Fibroblast of the conjunctiva (primary cell): ENCODE data around the gene BHLHE41.
A peak's percentile ranks its signal among the peaks of the same experiment; 100 is the strongest.

Source experiments
- DNase-seq: peaks from one replicate; pipeline ENCODE4 v3.0.0-alpha.2; 2010; ENCODE audit warnings: low read depth

Gene BHLHE41

DNA sequence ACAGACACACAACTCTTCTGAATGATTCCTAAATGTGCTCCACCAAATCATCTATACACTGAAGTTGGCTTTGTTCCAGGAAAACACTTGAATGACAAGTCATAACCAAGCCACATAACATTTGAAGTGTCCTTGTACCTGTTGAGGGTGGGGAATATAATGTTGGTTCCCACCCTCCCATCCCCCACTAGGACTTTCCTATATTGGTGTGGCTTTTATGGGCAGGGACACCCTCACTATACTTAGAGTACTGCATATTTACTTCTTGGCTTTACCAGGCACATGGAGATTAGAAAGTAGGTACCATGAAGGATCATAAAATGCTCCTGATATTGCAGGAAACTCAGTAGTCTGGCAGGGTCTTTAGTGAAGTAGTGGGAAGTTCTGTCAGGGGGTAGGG lies 9.7 kb upstream of the BHLHE41 start:
- no peak for DNase-seq

DNA sequence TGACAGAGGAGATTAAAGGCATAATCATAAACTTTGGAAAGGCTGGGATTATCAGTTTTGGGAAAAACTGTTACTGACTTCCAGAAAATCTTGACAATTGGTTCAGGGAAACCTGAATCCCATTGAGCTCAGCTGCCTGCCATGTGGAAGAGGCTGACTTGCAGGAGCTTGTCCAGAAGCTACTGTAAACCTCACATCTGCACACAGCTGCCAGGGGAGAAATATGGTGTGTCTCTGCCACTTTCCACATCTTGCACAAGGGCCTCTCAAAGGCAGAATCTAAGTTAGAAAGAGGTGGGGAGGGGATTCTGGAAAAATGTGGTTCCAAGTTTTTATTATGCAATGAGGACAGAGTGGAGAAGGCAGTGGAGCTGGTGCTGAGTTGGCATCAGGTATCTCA lies 8.7 kb upstream of the BHLHE41 start:
- no peak for DNase-seq

DNA sequence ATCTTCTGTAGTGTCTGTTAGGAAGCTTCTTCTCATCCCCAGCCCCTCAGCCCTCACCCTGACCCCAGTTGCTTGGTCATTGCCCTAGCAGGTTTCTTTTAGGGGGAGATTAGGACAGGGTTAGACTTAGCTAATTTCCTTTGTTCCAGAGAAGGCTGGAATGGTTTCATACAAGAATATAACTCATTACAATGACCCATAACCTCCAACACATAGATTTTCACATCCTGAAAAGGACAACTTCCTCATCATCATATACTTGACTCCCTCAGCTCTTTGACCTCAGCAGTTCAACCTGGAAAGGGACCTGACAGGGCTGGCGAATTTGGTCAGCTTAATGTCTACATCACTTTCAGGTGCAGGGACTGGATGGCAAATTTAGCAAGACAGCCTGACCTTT lies 8.0 kb upstream of the BHLHE41 start:
- no peak for DNase-seq

DNA sequence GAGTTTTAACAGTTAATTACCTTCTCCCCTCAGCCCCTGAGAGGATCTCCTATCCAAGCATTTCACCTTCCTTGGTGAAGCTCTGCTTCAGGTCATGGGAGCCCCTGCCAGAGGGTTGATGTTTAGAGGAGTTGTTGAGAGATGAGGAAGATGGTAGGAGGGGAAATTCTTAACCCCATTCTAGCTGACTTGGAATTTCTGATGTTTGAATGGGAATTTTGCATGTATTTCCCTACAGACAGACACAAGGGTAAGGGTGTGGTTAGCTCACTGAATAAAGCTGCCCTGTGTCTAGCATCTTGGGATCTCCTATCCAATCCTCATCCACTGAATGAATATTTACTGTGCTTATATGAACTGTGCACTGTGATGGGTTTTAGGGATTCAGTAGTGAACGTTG lies 7.1 kb upstream of the BHLHE41 start:
- DNase-seq, result no peak

DNA sequence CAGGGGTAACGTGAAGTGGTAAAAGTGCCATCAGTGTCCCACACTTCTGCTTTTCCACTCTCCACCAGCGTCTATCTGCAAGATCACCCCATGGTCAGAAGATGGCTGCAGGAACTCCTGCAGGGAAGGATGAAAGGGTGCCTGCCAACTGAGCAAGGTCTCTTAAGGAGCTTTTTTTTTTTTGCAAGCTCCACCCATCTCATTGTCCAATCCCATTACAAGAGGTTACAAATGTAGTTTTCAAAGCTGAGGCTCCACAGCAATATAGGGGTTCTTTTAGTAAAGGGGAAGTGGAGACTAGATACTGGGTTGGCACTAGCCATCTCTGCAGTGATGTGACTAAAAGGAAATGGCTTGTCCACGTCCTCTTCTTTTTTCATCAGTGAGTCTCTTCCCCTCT lies 5.9 kb upstream of the BHLHE41 start:
- no peak for DNase-seq

DNA sequence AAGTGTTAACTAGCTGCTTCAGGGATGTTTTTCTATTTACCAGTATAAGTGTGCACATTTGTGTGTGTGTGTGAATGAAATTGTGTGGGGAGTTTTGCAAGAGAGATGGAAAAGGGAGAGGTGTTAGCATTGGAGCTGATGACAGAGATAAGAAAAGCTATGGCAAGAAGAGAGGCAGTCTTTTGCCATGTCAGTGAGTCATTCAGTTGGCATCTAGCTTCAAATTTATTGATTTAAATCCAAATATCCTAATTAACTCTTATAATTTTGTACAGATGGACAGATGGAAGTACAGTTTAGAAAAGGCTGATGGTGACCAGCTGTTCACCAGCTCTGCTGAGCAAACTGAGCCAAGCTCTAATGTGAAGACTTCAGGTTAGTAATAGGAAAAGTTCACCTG lies 3.3 kb upstream of the BHLHE41 start:
- no peak for DNase-seq

DNA sequence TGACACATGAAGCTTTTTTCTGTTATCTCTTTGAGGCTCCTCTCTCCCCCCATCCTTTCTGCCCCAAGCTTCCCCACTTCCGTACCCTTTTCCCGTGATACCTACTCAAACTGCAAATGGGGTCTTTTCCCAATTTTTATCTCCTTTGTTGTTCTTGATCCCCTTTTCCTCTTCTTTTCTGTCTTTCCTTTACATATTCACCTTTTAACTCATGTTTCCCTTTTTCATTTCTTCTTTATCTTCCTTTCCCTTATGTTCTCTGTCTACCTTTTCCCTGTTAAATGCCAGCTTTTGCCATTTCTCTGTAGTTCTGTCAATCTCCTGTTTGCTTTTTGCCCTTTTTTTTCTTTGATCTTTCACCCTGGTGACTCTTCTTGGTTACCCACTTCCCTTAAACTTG lies 2.6 kb upstream of the BHLHE41 start:
- DNase-seq, result no peak

DNA sequence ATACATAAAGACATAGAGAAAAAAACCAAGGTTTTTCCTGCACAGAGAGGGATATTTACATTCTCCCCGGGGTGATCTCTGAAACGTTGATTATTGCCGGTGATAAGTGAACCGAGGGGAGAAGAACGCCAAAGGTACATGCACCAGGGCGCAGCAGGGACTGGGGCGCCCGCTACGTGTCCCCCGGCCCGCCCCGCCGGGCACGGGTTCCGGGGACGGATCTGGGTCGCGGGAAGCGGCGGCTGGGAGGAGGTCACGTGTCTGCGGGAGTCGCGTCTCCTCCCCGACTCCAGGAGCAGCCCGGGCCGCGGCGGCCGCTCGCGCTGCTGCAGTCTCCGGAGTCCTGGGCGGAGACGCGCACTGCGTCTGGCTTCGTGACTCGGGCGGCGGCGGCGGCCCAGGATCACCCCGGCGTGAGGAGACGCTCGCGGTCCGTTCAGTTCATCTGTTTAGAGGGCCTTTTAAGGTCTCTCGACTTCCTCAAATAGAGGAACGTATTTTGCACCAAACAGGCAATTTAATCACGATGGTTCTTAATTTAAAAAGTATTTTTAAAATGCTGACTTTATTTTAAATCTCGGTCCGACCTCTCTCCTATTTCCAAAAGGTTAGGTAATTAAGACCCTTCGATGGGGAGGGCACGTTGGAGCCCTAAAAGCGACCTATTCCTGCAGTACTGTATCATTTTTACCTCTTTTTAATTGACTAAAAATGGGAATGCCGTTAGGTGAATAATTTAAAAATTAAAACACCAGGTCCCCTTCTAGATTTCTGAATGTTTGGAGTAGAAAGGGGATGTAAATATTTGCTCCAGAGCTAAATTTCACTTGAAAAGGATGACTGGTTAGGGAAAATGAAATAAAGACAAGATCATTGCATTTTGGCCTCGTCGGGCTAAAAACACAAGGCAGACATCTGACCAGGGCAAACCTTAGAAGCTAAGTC lies 1.8 kb upstream of the BHLHE41 start:
- DNase-seq, result no peak

DNA sequence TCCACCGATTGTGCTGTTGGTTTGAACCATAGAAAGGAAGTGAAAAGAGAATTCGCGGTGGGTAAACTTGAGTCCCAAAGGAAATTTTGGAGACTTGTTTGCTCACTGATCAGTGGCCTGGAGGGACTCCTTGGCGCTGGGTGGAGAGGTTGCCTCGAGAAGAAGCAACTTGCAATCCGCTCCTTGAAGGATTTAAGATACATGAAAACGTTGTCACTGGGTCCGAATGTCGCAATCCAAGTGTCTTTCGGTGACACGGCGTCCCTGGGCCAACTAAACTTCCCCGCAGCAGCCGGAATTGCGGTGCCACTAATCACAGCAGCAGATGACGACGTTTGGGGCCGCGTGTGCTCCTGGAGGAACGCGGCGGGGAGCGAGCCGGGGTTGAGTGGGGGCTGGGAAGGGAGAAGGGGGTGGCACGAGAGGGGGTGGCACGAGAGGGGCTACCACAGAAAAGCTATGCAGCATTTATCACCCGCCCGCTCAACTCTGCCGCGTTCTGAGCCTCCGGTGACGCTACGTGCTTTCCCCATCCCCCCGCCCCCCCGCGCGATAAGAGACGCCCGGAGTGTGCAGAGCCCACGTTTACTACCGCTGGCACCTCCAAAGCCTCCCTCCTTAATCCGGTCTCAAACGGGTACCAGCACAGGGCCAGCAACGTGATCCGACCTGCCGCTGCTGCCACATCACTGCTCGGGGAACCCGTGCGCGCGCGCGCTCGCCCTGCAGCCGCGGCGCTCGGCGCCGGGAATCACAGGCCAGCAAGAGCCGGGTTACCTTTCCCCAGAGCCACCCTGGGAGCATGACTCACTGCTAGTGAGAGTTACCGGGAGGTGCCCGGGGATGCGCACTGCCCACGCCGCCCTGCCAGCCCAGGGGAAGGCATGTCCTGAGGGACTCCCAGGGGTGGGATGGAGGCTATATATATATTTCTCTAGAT lies 833 bp upstream of the BHLHE41 start:
- DNase-seq, result no peak

DNA sequence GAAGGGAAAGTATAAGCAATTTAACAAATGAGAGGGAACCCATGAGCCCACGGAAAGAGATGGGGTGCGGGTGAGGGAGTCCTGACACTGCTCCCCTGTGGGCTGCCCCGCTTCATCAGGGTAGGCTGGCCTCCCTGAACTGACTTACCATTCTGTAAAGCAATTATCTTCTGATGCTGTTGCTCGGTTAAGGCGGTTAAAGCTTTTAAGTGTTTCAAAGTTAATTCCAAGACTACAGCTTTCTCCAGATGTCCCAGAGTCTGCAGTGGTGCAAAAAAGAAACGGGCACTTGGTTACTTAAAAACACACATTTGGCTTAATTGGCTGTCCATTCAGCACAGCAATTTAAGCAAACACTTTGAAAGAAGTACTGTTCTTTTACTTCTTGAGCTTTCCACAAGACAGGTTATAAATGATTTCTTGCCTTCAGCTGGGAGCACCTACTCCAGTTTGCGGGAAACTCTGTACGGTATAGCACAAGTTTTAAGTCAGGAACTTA lies 1.3 kb downstream of the BHLHE41 start:
- DNase-seq, result no peak

DNA sequence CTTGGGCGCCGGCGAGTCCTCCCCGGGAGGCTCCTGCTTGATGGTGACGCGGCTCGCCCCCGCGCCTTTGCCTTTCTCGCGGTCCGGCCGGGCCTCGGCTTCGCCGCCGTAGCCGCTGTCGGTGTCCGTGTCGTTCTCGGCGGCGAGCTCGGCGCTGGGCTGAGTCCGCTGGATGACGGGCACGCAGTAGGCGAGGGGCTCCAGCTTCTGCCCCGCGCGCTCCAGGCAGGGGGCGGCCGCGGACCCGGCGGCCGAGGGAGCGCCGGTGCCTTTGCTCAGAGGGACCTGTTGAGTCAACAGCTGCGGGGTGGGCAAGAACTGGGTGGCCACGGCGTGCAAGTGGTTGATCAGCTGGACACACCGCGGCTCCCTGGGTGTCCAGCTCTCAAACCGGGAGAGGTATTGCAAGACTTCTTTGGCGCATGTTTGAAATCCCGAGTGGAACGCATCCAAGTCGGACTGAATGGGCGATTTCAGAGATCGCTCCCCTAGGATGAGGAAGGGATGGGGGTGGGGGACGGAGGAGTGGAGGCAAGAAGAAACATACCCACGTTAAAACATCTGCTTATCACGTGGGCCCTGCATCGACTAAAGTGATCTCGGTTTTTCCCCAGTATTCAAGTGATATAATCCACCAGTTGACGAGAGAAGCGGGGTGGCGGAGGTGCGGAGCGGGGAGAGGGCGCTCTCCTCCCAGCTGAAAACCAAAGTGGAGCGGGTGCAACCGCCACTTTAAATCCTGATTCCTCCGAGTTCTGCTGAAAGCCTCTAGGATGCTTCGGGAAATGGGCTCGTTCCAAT lies 2.0 kb downstream of the BHLHE41 start:
- peak; percentile 56 for DNase-seq

DNA sequence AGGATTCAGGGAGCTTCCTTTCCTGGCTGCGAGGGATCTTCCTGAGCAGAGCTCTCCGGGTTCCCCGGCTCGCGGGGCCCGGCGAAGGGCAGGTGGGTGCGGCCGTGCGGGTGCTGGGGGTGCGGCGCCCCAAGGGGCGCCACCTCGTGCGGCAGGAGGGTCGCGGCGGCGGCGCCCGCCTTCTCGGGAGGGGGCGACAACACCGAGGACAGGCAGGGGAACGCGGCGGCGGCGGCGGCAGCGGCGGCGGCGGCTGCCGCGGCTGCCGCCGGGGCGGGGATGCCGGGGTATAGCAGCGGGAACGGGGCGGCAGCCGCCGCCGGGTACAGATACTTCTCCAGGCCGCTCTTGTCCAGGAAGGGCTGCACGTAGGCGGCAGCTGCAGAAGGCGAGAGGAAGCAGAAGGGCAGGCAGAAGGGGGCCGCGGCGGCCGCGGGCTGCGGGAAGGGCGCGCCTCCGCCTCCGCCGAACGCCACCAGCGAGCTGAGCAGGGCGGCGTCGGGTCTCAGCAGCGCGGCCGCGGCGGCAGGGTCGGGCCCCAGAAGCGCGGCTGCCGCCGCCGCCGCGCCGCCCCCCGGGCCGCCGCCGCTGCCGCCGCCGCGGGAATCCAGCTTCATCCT lies 2.7 kb downstream of the BHLHE41 start:
- DNase-seq, result no peak

DNA sequence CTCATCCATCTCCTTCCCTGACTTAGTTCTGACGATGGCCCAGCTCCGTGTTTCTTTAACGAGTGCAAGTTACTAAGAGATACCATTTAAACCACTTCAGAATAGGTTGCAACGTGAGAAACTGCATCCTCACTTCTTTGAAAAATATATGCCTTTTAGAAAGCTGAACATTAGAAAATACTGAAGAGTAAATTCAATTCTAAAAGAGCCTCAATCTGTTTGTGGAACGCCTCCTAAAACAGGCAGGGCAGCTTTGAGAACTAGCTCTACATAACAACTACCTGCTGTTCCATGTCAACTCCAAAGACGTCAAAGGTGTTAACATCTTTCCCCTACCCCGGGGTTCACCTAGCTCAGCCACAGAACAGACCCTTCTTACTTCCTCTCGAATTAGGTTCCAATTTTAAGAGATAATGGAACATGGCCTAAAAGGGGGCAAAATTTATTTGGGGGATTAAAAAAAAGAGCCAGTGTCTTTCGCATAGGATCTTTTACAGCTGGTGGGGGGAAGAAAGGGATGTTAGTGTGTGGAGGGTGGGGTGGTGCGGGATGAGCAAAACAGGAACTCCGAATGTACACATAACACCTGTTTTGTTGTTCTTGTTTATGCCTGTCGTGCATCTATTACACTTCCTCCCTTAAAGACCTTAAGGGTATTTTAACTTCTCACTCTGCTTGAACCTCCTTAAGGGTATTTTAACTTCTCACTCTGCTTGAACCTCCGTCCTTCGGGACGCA lies 3.3 kb downstream of the BHLHE41 start:
- no peak for DNase-seq

DNA sequence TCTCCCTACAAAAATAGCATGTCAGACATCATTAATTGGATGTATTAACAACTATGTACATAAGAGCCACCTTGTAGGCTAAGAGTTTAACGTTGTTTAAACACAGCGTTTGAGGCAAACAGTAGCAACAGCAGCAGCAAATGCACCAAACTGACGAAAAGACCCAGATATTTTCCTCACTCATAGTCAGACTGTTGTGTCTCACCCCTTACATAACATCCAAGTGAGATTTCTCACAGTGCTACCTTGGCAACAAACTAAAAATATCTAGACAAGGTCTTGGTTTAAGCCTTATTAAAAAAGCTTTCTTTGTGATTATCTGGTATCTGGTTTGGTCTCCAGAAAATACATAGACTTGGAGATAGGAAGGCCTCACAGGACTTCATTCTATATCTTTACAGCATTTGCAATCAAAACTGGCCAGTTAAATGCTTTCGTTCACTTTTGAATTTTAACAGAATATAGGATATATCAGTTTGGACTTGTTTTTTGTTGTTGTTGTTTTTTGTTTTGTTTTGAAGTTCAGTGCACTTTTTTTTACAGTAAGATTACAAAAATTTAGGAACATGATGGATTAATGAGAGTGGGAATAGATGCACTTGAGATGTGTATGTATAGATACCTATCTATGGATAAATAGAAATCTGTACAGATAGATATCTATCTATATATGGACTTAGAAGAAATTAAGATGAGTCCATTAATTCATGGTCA lies 4.1 kb downstream of the BHLHE41 start:
- no peak for DNase-seq

DNA sequence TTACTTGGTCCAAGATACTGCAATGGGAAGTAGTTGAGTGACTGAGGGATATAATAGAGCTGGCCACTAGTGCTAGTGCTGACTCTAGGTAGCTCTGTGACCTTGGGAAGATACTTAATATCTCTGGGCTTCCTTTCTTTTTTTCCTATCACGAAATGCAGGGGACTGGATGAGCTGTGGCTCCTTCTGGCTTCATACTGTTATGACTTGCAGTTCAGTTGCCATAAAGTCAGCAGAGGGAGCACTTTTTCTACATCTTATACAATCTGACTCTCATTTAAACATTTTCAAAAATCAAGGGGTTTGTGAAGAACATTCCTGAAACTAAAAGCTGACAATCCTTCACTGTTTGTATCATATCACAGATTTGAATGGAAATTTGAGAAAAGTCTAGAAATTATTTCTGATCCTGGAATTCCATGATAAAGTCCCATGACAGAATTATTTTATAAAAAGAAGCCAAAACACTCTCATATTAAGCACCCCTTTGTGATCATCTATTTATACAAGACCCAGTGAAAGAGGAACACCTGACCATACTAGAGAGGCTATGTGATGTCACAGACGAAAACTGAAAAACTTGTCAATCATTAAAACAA lies 5.3 kb downstream of the BHLHE41 start:
- peak; percentile 67 for DNase-seq

DNA sequence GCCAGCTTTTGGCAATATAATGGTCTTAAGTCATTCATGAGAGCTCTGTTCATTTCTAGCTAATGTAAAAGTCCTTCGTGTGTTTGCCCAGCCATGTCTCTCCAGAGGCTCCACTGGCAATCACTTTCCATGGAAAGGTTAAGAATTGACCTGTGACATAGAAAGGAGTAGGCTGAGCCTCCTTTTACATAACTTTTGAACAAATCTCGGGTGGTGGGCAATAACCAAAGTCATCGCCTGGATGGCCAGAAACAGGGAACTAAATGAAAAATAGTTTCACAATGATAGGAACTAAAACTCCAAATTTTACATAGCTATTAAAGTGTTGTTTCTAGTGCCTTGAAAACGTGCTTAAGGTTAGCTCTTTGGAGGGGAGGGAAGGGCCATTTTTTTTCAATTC lies 6.5 kb downstream of the BHLHE41 start:
- no peak for DNase-seq

DNA sequence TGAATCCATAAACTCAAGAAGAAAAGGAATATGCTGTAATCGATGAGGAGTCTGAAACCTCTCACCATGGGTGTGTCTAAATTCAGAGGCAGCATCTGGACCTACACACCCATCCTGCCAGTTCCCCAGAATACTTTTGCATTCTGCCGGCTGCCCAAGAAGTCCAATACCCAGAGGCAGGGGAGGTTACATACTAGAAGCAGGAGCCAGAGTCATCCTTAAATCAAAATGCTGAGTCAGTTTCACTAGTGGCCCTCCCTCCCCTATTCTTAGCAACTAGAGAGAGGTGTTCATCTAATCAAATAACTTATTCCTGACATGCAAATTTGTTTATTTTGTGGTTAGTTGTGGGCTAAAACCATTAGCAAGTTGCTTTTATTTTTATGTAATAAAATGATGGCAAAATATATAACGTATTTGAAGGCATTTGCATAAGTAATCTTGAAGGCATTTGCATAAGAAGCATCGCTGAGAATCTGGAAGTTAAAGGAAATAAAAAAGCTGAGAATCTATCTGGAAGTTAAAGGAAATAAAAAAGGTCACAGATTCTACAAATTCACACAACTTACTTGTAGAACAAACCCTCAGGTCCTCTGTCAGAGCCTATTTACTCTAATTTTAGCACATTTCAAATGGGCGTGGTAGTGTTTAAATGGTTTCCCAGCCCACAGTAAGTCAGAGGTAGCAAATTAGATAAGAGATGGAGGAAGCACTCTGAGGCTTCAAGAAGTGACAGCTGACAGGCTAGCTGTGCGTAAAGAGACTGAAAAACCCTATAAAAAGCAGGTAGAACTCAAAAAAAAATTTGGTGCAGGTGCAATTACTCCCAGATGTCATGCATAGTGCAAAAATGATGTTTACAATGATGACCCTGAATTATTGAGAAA lies 7.8 kb downstream of the BHLHE41 start:
- no peak for DNase-seq

DNA sequence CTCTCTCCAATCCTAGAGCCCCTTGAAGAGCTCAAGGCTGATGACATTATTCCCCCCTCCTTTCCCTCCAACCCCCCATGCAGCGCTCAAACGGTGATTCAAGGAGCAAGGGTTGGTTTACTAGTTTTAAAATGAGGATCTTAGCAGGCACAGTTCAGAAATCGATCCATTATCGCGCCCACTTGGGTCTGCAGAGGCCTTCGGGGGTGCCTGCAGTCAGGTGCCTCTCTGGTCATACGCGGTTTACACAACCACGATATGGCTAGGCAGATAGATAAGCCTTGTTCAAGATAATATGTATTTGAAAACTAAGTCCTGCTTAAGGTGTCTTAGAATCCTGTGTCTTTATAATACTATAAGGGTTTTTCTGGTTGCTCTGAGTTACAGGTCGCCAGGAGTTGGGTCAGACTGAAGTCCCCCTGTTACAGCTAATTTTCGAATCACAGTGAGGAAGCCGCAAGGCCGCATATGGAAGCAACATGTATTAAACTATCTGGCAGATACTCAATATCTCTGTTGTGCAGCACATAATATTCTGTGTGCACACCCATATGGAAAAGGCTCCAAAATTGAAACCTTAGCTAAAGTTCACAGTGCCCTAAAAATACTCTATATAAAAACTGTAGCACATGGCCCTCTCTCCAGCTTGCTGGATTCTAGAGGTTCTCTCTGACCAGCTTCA lies 10.0 kb downstream of the BHLHE41 start:
- no peak for DNase-seq
